Common myeloid progenitor, CD34-positive (primary cell): Measurements from ENCODE around the gene DRC1.
"Not testable (repeated sequence)": the region's sequence is repeated elsewhere in the genome, so short reads cannot be mapped to it uniquely, and the experiment has no call there.

Experiments used
- CTCF ChIA-PET: fragments of 350-600 bp; sonication (Branson Sonifier 250); formaldehyde crosslinking; loops from one replicate; lab custom pipeline; 2021; ENCODE audit warnings: antibody characterized with exemption; lab: Charles Lee
- POLR2A ChIA-PET: fragments of 350-600 bp; sonication (Branson Sonifier 250); formaldehyde crosslinking; loops from one replicate; lab custom pipeline; 2021; ENCODE audit warnings: antibody characterized with exemption; lab: Charles Lee
- DNase-seq, 3 donors: peaks; one replicate each; pipeline versions ENCODE4 v3.0.0 to v3.0.0-alpha.2; 2013
- H3K27ac ChIP-seq, 2 experiments: 1 replicate in 1 of 2; 2 replicates in 1 of 2; pipeline ENCODE4 v1.7.0; 2013; ENCODE audit warnings: inconsistent platforms in 2 of 2, low read length in 2 of 2, mild to moderate bottlenecking in 2 of 2, low read depth in 1 of 2, moderate library complexity in 1 of 2; ENCODE audit not compliant: severe bottlenecking in 2 of 2, insufficient read depth in 1 of 2, poor library complexity in 1 of 2
- H3K27me3 ChIP-seq, 5 experiments: replicated peaks in 2 of 5; 1 replicate in 3 of 5; 2 replicates in 2 of 5; pipeline versions ENCODE4 v1.6.1 to v1.7.0; 2013; ENCODE audit warnings: low read length in 4 of 5, mild to moderate bottlenecking in 2 of 5, moderate library complexity in 2 of 5, inconsistent platforms in 1 of 5; ENCODE audit not compliant: insufficient read depth in 5 of 5, control insufficient read depth in 4 of 5
- H3K36me3 ChIP-seq, 4 experiments: 1 replicate in 2 of 4; 2 replicates in 2 of 4; pipeline versions ENCODE4 v1.6.1 to v1.7.0; 2013; ENCODE audit warnings: low read length in 3 of 4, control low read depth in 1 of 4, mild to moderate bottlenecking in 1 of 4; ENCODE audit not compliant: control insufficient read depth in 4 of 4, insufficient read depth in 4 of 4
- H3K4me1 ChIP-seq, 4 experiments: 1 replicate in 3 of 4; 2 replicates in 1 of 4; pipeline versions ENCODE4 v1.6.1 to v1.7.1; 2013; ENCODE audit warnings: low read length in 3 of 4, mild to moderate bottlenecking in 3 of 4, control low read depth in 1 of 4, inconsistent platforms in 1 of 4, moderate library complexity in 1 of 4; ENCODE audit not compliant: control insufficient read depth in 4 of 4, insufficient read depth in 4 of 4; ENCODE audit errors: control extremely low read depth in 1 of 4
- H3K4me3 ChIP-seq, 7 experiments: 1 replicate in 4 of 7; 2 replicates in 3 of 7; pipeline versions ENCODE4 v1.5.1 to v1.7.0; 2013; ENCODE audit warnings: mild to moderate bottlenecking in 7 of 7, low read length in 6 of 7, moderate library complexity in 6 of 7, inconsistent platforms in 2 of 7, low read depth in 2 of 7, control low read depth in 1 of 7; ENCODE audit not compliant: insufficient read depth in 4 of 7, control insufficient read depth in 1 of 7; ENCODE audit errors: extremely low read depth in 1 of 7
- H3K9me3 ChIP-seq, 5 experiments: 1 replicate in 4 of 5; 2 replicates in 1 of 5; pipeline versions ENCODE4 v1.6.1 to v1.7.1; 2013; ENCODE audit warnings: low read length in 4 of 5, mild to moderate bottlenecking in 2 of 5, inconsistent platforms in 1 of 5, low read depth in 1 of 5, moderate library complexity in 1 of 5; ENCODE audit not compliant: control insufficient read depth in 4 of 5, insufficient read depth in 2 of 5; ENCODE audit errors: control extremely low read depth in 1 of 5
- WGBS: methylation state at CpG from one replicate; pipeline ENCODE4 v1.1.5; 2013; ENCODE audit not compliant: insufficient coverage; 5-methylcytosine and 5-hydroxymethylcytosine counted together

Gene DRC1

DNA sequence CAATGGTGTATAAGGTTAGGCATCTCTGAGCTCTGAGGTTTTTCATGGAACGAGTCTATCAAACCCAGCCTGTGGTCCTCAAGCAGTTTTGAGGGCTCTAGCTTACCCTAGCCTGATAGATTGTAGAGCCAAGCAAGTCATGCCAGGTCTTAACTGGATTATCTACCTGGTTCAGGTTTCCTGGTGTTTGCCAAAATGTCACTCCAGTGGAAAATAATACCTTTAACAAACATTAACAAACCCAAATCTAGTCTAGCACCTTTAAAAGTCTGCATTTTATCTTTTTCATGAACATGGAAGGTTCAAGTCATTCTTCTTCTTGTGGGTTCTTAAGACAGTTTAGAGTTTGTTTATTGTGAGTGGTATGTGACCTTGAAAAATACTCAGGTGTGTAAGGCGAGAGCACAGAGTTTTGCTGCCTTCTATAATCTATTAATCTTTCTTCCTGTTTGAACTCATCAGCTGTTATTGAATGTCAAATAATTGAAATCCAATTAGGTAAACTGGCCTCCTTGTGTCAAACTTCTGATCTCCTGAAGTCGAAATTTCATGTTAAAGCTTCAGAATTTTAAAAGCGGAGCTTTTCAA, 41.7 kb upstream of the DRC1 start:
- peak in 1 of 3 donors; percentile 13 for DNase-seq
- WGBS, result 85% methylated on average over 2 of the region's 4 CpGs
- peaks cover 0 to 24% (median 2%) of the 10 kb centered on the region in 4 experiments for H3K36me3 ChIP-seq
- no peaks in the 10 kb centered on the region for H3K9me3 ChIP-seq
- no peaks in the 10 kb centered on the region for H3K4me1 ChIP-seq
- ChIA-PET POLR2A (no interaction called here), CTCF (no interaction called here)
- H3K27me3 ChIP-seq, result no peaks in the 10 kb centered on the region
- H3K27ac ChIP-seq, result peak overlapping the region in 1 of 2 experiments; percentile 37
- no peak overlapping the region for H3K4me3 ChIP-seq

DNA sequence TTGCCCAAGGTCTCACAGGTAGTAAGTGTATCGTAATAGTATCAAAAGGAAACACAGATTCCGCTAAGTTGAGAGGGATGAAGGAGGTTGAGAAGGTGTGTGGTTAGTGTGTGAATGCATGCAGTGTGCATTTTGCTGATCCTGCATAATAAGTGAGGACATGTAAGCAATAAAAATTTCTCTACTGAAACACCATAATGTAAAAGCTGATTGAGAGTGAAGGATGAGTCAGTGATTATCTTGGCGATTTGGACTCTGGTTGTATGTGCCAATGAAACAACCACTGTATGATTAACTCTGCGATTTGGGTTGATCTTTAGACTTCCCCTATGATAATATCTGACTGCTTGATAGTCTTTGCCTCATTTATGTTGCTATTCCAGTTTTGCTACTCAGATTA, 38.4 kb upstream of the DRC1 start:
- Histone ChIP-seq H3K9me3 (no peaks in the 10 kb centered on the region), H3K27me3 (no peaks in the 10 kb centered on the region), H3K36me3 (peaks cover 2 to 34% (median 18%) of the 10 kb centered on the region in 4 experiments), H3K4me3 (no peak overlapping the region), H3K4me1 (no peaks in the 10 kb centered on the region), H3K27ac (no peak overlapping the region)
- CTCF ChIA-PET, result interaction anchor here (1.1 kb wide), 1 partner anchor 141 kb away, joined by 3 read pairs; no protein-coding TSS in a partner anchor
- DNase-seq, result peak in 1 of 3 donors; percentile 12
- WGBS, result 100% methylated on average over 3 of the region's 4 CpGs
- POLR2A ChIA-PET, result no interaction called here

DNA sequence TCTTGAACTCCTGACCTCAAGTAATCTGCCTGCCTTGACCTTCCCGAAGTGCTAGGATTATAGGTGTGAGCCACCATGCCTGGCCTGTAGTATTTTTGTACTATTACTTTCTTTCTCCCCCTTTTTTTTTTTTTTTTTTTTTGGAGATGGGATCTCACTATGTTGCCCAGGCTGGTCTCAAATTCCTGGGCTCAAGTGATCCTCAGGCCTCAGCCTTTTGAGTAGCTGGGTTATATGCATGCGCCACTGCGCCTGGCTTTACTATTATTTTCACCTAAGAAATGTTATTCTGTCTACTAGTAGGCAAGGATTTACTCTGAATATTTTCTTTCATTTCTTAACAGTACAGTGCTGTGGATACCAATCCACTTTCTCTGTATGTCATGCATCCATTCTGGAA, 37.8 kb upstream of the DRC1 start:
- ChIA-PET CTCF (interaction anchor here (1.1 kb wide), 1 partner anchor 140 kb away, joined by 3 read pairs; no protein-coding TSS in a partner anchor), POLR2A (interaction anchor here (0.7 kb wide), 1 partner anchor 19 kb away, joined by 4 read pairs; no protein-coding TSS in a partner anchor)
- H3K9me3 ChIP-seq, result no peaks in the 10 kb centered on the region
- H3K27ac ChIP-seq, result no peak overlapping the region
- no peak overlapping the region for H3K4me3 ChIP-seq
- H3K27me3 ChIP-seq, result no peaks in the 10 kb centered on the region
- H3K36me3 ChIP-seq, result peaks cover 5 to 32% (median 20%) of the 10 kb centered on the region in 4 experiments
- no peak for DNase-seq
- H3K4me1 ChIP-seq, result no peaks in the 10 kb centered on the region
- WGBS, result no CpG with 5 or more reads among the region's 3 CpGs

DNA sequence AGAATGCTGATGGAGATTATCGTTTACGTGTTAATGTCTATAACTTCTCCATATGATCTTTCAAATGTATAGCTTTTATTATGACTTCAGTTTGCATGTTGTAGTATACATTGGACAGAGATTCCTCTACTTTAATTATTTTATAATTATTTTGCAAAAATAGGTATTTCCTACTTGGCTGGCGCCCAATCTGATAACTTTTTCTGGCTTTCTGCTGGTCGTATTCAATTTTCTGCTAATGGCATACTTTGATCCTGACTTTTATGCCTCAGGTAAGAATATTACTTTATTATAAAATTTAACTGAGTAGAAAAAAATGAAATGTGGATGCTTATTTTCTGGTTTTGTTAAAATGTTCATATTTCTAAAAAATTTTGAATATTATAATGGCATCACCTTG, 37.1 kb upstream of the DRC1 start:
- CTCF ChIA-PET, result no interaction called here
- H3K4me1 ChIP-seq, result no peaks in the 10 kb centered on the region
- no peaks in the 10 kb centered on the region for H3K27me3 ChIP-seq
- no peaks in the 10 kb centered on the region for H3K9me3 ChIP-seq
- H3K4me3 ChIP-seq, result no peak overlapping the region
- no CpG with 5 or more reads among the region's 4 CpGs for WGBS
- peaks cover 7 to 39% (median 23%) of the 10 kb centered on the region in 4 experiments for H3K36me3 ChIP-seq
- POLR2A ChIA-PET, result no interaction called here
- DNase-seq, result no peak
- H3K27ac ChIP-seq, result no peak overlapping the region

DNA sequence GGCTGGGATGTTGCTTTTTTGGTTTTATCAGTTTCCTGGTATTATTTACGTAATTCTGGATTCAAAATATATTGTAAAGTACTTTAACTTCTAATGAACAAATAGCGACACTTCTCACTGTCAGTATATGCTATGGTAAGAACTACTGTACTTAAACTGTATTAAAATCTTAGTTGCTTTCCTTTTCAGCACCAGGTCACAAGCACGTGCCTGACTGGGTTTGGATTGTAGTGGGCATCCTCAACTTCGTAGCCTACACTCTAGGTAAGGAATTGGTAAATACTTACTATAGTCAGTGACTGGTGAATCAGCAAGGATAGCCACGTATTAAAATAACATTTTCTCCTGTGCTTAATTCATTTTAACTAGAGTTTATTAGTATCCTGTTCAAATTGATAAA, 34.8 kb upstream of the DRC1 start:
- CTCF ChIA-PET, result no interaction called here
- no peak overlapping the region for H3K4me3 ChIP-seq
- peaks cover 7 to 42% (median 24%) of the 10 kb centered on the region in 4 experiments for H3K36me3 ChIP-seq
- no peak for DNase-seq
- WGBS, result no CpG with 5 or more reads among the region's 5 CpGs
- no peaks in the 10 kb centered on the region for H3K4me1 ChIP-seq
- H3K9me3 ChIP-seq, result no peaks in the 10 kb centered on the region
- POLR2A ChIA-PET, result no interaction called here
- no peak overlapping the region for H3K27ac ChIP-seq
- no peaks in the 10 kb centered on the region for H3K27me3 ChIP-seq

DNA sequence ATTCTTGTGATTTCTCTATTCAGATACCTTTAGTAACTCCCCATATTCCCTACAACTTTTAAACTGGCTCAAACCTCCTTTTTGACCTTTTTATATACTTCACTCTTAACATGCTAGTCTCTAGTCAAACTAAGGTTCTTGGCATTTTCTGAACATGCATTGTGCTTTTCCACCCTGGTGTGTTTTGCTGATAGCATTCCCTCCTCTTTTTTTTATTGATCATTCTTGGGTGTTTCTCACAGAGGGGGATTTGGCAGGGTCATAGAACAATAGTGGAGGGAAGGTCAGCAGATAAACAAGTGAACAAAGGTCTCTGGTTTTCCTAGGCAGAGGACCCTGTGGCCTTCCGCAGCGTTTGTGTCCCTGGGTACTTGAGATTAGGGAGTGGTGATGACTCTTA, 32.1 kb upstream of the DRC1 start:
- H3K27ac ChIP-seq, H3K4me1 ChIP-seq, POLR2A ChIA-PET, H3K9me3 ChIP-seq, H3K27me3 ChIP-seq, DNase-seq, CTCF ChIA-PET, H3K4me3 ChIP-seq: not testable (repeated sequence)
- WGBS, result no CpG with 5 or more reads among the region's 2 CpGs
- peaks cover 11 to 65% (median 38%) of the 10 kb centered on the region in 4 experiments for H3K36me3 ChIP-seq

DNA sequence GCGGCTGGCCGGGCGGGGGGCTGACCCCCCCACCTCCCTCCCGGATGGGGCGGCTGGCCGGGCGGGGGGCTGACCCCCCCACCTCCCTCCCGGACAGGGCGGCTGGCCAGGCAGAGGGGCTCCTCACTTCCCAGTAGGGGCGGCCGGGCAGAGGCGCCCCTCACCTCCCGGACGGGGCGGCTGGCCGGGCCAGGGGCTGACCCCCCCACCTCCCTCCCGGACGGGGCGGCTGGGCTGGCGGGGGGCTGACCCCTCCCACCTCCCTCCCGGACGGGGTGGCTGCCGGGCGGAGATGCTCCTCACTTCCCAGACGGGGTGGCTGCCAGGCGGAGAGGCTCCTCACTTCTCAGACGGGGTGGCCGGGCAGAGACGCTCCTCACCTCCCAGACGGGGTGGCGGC, 30.8 kb upstream of the DRC1 start:
- H3K27ac ChIP-seq, POLR2A ChIA-PET, H3K4me1 ChIP-seq, DNase-seq, H3K27me3 ChIP-seq, CTCF ChIA-PET, H3K4me3 ChIP-seq, H3K9me3 ChIP-seq: not testable (repeated sequence)
- no CpG with 5 or more reads among the region's 31 CpGs for WGBS
- H3K36me3 ChIP-seq, result peaks cover 11 to 67% (median 44%) of the 10 kb centered on the region in 4 experiments
